ENCODE results near the gene HLA-DPB1. TPM values are rescaled to one million over a fixed set of nuclear protein-coding genes. Genes with fewer than 3 reads are reported as not detected.
"Not testable (repeated sequence)": the region's sequence is repeated elsewhere in the genome, so short reads cannot be mapped to it uniquely, and the experiment has no call there.

The HLA-DPB1 gene
- total RNA-seq, 4 donors from 2014 or later, result 48.1 to 84.0 (median 63.3) TPM

- WGBS, 2 donors, result 60 to 70% methylated on average over 4 of the region's 4 CpGs
- TF ChIP-seq CTCF (IDR thresholded peaks at IDR 0.05) (no peak), POLR2A (IDR thresholded peaks at IDR 0.05) (no peak)
- intact Hi-C loops (cut with DNase I; ENCODE audit: low total_unique reads), result no loop called here
Measured at GRCh38 chr6:33053230-33053629, 22.6 kb upstream of the HLA-DPB1 start.

DNA sequence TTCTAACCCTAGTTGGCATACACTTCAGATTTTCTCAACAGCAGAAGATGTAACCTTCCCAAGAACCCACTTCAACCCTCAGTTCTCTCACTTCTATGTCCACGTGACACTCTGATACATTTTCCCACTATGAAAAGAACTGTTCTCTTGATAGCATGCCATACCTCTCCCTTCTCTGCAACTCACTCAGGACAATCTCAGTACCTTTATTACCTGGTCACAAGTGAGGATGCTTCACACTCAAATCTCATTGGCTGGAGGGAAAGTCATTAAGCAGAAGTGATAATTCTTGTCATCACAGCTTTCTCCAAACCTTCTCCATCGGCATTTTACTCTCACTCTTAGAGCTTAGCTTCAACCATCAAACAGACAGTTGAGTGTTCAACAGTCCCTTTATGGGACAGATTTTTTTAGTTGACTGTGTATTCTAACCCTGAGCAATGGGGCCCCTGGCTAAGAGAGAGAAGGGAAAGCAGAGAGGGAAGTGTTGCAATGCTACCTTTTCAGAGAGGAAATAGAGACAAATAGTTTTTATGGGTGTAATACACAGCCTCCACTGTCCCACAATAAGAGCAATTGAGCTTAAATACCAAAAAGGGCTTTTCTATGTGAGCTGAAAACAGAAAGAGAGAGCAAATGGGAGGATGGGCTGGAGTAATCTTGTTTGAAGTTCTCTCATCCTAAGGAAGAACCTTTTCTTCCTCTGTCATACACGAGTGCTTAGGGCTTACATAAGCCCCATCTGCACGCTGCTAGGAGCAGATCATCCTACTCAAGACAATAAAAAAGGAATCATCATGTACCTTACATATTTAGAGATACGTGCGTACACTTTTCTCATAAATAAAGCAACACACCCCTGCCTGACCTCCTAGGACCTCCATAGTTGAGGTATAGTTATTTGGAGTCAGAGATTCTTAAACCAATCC, 18.3 kb upstream of the HLA-DPB1 start:
- intact Hi-C loops (cut with DNase I; ENCODE audit: low total_unique reads), result no loop called here
- 42 to 67% methylated on average over 6 of the region's 6 CpGs for WGBS, 2 donors
- no peak for TF ChIP-seq POLR2A (IDR thresholded peaks at IDR 0.05)
- no peak for TF ChIP-seq CTCF (IDR thresholded peaks at IDR 0.05)
- H3K4me3 ChIP-seq (ENCODE audit: low read depth, poor library complexity, severe bottlenecking), result no peak overlapping the region
- no peak for DNase-seq (ENCODE audit: low spot score in 2 of 2)

More at GRCh38 chr6:33053230-33053629, 22.6 kb upstream of the HLA-DPB1 start:
- no peak for DNase-seq (ENCODE audit: low spot score in 2 of 2)
- H3K4me3 ChIP-seq (ENCODE audit: low read depth, poor library complexity, severe bottlenecking), result no peak overlapping the region

DNA sequence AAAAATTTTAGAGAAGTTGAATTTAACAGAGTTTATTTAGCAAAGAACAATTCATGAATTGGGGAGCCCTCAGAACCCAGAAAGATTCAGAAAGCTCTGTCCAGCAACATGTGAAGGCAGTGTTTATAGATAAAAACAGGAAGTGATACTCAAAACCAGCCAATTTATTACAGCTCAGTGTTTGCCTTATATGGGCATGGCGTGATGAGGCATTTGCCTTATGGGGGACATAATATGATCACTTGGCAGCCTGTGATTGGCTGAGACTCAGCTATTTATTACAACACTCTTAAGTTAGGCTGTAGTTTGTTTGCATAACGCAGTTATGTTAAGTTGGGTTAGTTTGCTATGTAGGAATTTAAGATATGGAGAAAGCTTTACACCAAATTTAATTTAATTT, 13.8 kb upstream of the HLA-DPB1 start:
- no peak for DNase-seq (ENCODE audit: low spot score in 2 of 2)
- H3K4me3 ChIP-seq (ENCODE audit: low read depth, poor library complexity, severe bottlenecking), result no peak overlapping the region
- WGBS, 2 donors, result 84 to 90% methylated on average over 2 of the region's 2 CpGs
- intact Hi-C loops (cut with DNase I; ENCODE audit: low total_unique reads), result no loop called here
- TF ChIP-seq CTCF (IDR thresholded peaks at IDR 0.05) (no peak), POLR2A (IDR thresholded peaks at IDR 0.05) (no peak)

GRCh38 chr6:33063435-33063834, 12.4 kb upstream of the HLA-DPB1 start:
- WGBS, 2 donors, result 29 to 81% methylated on average over 4 to 5 of the region's 5 CpGs
- intact Hi-C loops (cut with DNase I; ENCODE audit: low total_unique reads); H3K4me3 ChIP-seq (ENCODE audit: low read depth, poor library complexity, severe bottlenecking); DNase-seq (ENCODE audit: low spot score in 2 of 2): not testable (repeated sequence)

GRCh38 chr6:33064723-33065122, 11.1 kb upstream of the HLA-DPB1 start:
- WGBS, 2 donors, result 0 to 71% methylated on average over 4 of the region's 4 CpGs
- intact Hi-C loops (cut with DNase I; ENCODE audit: low total_unique reads), result no loop called here

More at GRCh38 chr6:33064723-33065122, 11.1 kb upstream of the HLA-DPB1 start:
- TF ChIP-seq POLR2A (IDR thresholded peaks at IDR 0.05) (no peak), CTCF (IDR thresholded peaks at IDR 0.05) (no peak)
- H3K4me3 ChIP-seq (ENCODE audit: low read depth, poor library complexity, severe bottlenecking), result no peak overlapping the region
- DNase-seq (ENCODE audit: low spot score in 2 of 2), result no peak
